C4-2B (cell line): Measurements from ENCODE around the gene TMEM30A.

Source experiments
- ZFX ChIP-seq: fragments of 450-650 bp; IDR thresholded peaks from 2 replicates; pipeline ENCODE4 v1.6.1; 2017
- TF ChIP-seq, protein P1 (sequence below): fragments of 450-650 bp; conservative IDR thresholded peaks from 2 replicates; pipeline ENCODE4 v1.5.1; 2017; ENCODE audit warnings: mild to moderate bottlenecking

DNA sequence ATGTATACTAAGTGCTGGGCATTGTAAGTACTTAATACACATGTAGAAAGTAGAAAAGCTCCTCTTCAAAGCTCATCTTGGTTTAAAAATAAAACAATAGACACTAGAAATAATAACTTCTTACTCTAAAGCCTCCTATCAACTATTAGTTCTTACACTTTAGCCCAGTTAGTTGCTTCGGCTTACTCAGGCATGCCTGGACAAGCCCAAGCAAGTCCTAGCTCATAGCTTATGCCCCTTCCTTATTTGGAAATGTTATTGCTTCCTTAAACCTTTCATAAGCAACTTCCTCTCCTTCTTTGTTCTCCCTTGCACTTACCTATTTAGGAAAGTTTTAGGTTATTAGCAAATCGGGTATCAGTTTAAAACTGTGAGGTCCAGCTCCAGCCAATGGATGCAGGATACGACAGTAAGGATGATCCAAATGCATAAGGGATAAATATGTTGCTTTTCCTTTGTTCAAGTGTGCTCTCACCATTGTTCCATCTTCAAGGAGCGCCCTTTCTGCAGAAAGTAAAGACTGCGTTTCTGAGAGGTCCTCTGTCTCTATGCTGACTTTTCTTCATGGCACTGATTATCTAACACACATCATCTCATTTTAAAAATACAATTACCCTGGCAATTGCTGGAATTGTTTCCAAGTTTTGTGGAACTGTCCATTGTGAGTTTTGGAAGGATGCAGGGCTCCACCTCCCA lies 12.3 kb downstream of the TMEM30A start:
- TF ChIP-seq, protein P1, sequence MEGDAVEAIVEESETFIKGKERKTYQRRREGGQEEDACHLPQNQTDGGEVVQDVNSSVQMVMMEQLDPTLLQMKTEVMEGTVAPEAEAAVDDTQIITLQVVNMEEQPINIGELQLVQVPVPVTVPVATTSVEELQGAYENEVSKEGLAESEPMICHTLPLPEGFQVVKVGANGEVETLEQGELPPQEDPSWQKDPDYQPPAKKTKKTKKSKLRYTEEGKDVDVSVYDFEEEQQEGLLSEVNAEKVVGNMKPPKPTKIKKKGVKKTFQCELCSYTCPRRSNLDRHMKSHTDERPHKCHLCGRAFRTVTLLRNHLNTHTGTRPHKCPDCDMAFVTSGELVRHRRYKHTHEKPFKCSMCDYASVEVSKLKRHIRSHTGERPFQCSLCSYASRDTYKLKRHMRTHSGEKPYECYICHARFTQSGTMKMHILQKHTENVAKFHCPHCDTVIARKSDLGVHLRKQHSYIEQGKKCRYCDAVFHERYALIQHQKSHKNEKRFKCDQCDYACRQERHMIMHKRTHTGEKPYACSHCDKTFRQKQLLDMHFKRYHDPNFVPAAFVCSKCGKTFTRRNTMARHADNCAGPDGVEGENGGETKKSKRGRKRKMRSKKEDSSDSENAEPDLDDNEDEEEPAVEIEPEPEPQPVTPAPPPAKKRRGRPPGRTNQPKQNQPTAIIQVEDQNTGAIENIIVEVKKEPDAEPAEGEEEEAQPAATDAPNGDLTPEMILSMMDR = no peak
- no peak for TF ChIP-seq ZFX
